WTC11 (cell line): Measurements from ENCODE around the gene SYNPO. TPM values are rescaled to one million over a fixed set of nuclear protein-coding genes. Genes with fewer than 3 reads are reported as not detected.

Experiments
- ATAC-seq: fragments of 200-7000 bp; cut with Tn5 transposase; 2 replicates; pipeline ENCODE4 v1.10.0; 2021; ENCODE audit warnings: mild to moderate bottlenecking, moderate library complexity
- CTCF ChIA-PET: fragments of 300-600 bp; sonication (Branson Sonifier 250); formaldehyde crosslinking; loops from one replicate; lab custom pipeline; 2021; ENCODE audit warnings: antibody characterized with exemption; lab: Charles Lee
- POLR2A ChIA-PET: fragments of 350-600 bp; sonication (Branson Sonifier 250); formaldehyde crosslinking; loops from one replicate; lab custom pipeline; 2021; ENCODE audit warnings: antibody characterized with exemption; lab: Charles Lee
- DNase-seq: peaks from one replicate; pipeline ENCODE4 v3.0.0; 2021; ENCODE audit warnings: low spot score
- H3K27ac Mint-ChIP-seq: 2 replicates; pipeline ENCODE4 v1.8.0; 2021; ENCODE audit warnings: mixed read lengths
- H3K27me3 Mint-ChIP-seq: 2 replicates; pipeline ENCODE4 v1.8.0; 2021; ENCODE audit warnings: low read depth, mild to moderate bottlenecking, moderate library complexity, mixed read lengths
- H3K36me3 Mint-ChIP-seq: 2 replicates; pipeline ENCODE4 v1.8.0; 2021; ENCODE audit warnings: mixed read lengths
- H3K4me1 Mint-ChIP-seq: 2 replicates; pipeline ENCODE4 v1.8.0; 2022; ENCODE audit warnings: mixed read lengths
- H3K4me3 Mint-ChIP-seq: 2 replicates; pipeline ENCODE4 v1.8.0; 2021; ENCODE audit warnings: mild to moderate bottlenecking, moderate library complexity, mixed read lengths
- H3K9me3 Mint-ChIP-seq: 2 replicates; pipeline ENCODE4 v1.8.0; 2021; ENCODE audit warnings: mixed read lengths
- AR ChIP-seq: fragments of 250-450 bp; sonication (Bioruptor Pico); IDR thresholded peaks from 2 replicates; pipeline ENCODE4 v1.9.0; 2021; ENCODE audit warnings: mild to moderate bottlenecking
- ARID4B ChIP-seq: sonication (generic); formaldehyde crosslinking; IDR thresholded peaks from 2 replicates; pipeline ENCODE4 v1.8.0; 2023; ENCODE audit warnings: missing genetic modification reagents, mild to moderate bottlenecking, borderline replicate concordance
- ELF4 ChIP-seq: sonication (generic); formaldehyde crosslinking; IDR thresholded peaks from 2 replicates; pipeline ENCODE4 v1.8.1; 2022; ENCODE audit warnings: low read depth, mild to moderate bottlenecking, moderate library complexity, missing genetic modification reagents
- FOXP4 ChIP-seq: sonication (generic); formaldehyde crosslinking; IDR thresholded peaks from 2 replicates; pipeline ENCODE4 v1.8.0; 2022; ENCODE audit warnings: mild to moderate bottlenecking, missing genetic modification reagents
- GTF2I ChIP-seq: fragments of 250-450 bp; sonication (Bioruptor Pico); conservative IDR thresholded peaks from 2 replicates; pipeline ENCODE4 v1.4.0; 2021; ENCODE audit warnings: mild to moderate bottlenecking
- MXD4 ChIP-seq: fragments of 250-450 bp; sonication (Bioruptor Pico); IDR thresholded peaks from 2 replicates; pipeline ENCODE4 v1.8.0; 2021; ENCODE audit warnings: mild to moderate bottlenecking, moderate library complexity, borderline replicate concordance
- MYBL2 ChIP-seq: sonication (generic); formaldehyde crosslinking; IDR thresholded peaks from 2 replicates; pipeline ENCODE4 v1.8.1; 2023; ENCODE audit warnings: mild to moderate bottlenecking, moderate library complexity, missing genetic modification reagents
- NFATC4 ChIP-seq: fragments of 250-450 bp; sonication (Bioruptor Pico); IDR thresholded peaks from 2 replicates; pipeline ENCODE4 v1.9.0; 2021; ENCODE audit warnings: mild to moderate bottlenecking
- NR2C2 ChIP-seq: sonication (generic); formaldehyde crosslinking; IDR thresholded peaks from 2 replicates; pipeline ENCODE4 v1.8.0; 2022; ENCODE audit warnings: mild to moderate bottlenecking, missing genetic modification reagents
- TP53 ChIP-seq: sonication (generic); formaldehyde crosslinking; IDR thresholded peaks from 2 replicates; pipeline ENCODE4 v1.8.1; 2023; ENCODE audit warnings: mild to moderate bottlenecking, missing genetic modification reagents
- ZNF423 ChIP-seq: fragments of 250-450 bp; sonication (Bioruptor Pico); IDR thresholded peaks from 2 replicates; pipeline ENCODE4 v2.1.2; 2022; ENCODE audit warnings: mild to moderate bottlenecking, moderate library complexity
- total RNA-seq: library from RNA; stranded (reverse); gene quantifications from 3 replicates; pipeline ENCODE4 v1.2.3, GENCODE V29; 2021
- TF ChIP-seq, protein P1 (sequence below): sonication (generic); formaldehyde crosslinking; IDR thresholded peaks from 2 replicates; pipeline ENCODE4 v1.8.0; 2022; ENCODE audit warnings: mild to moderate bottlenecking, missing genetic modification reagents
- TF ChIP-seq, protein P2 (sequence below): sonication (generic); formaldehyde crosslinking; IDR thresholded peaks from 2 replicates; pipeline ENCODE4 v1.8.1; 2023; ENCODE audit warnings: mild to moderate bottlenecking, missing genetic modification reagents
- TF ChIP-seq, protein P3 (sequence below): sonication (generic); formaldehyde crosslinking; IDR thresholded peaks from 2 replicates; pipeline ENCODE4 v1.8.0; 2023; ENCODE audit warnings: mild to moderate bottlenecking, missing genetic modification reagents
- TF ChIP-seq, protein P4 (sequence below): sonication (generic); formaldehyde crosslinking; IDR thresholded peaks from 2 replicates; pipeline ENCODE4 v1.8.1; 2023; ENCODE audit warnings: mild to moderate bottlenecking, moderate library complexity, missing genetic modification reagents

The SYNPO gene
- total RNA-seq, 1 experiment from 2014 or later, result 2.1 TPM

DNA sequence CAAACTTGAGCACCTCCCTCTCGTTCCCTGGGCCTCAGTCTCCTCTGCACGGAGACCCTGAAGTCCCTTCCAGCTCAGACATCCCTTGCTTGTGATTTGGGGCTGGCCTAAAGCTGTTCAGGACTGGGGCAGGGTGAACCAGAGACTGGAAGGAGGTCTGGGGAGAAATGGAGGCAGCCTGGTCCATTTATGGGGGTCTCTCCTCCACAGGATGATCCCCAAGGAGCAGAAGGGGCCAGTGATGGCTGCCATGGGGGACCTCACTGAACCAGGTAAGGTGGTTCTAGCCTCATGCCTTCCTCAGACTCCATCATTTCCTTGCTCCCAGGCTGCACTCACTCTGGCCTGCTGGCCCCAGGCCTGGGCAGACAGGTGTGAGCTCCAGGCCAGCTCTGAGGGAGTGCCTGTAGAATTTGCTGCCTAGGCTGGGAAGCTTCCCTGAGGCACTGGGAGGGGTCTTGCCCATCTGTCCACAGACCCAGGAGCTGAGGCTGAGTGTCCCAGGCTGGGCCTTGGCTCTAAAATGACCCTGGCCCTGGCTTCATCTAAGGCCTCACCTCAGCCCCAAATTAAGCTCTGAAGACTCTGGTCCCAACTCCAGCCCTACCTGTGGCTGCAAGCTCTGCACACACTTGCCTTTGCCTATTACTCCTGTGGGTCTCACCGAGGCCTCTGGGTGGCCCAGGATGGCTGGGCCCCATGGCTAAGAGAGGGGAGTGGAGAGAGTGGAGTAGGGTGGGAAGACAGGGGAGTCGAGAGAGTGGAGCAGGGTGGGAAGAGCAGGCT, 22.5 kb downstream of the SYNPO start:
- peak; percentile 40 for ATAC-seq
- CTCF ChIA-PET, result interaction anchor here (0.5 to 2.1 kb wide), 4 partner anchors 25 to 206 kb away, joined by 3 to 7 read pairs (median 3); no protein-coding TSS in a partner anchor

More for the DNA sequence above, 22.5 kb downstream of the SYNPO start:
- Mint-ChIP-seq H3K36me3 (no peaks in the 10 kb centered on the region), H3K9me3 (no peaks in the 10 kb centered on the region), H3K27me3 (peaks cover 3% of the 10 kb centered on the region; the same call in 1 of the 2 replicates), H3K4me1 (peaks cover 22% of the 10 kb centered on the region), H3K27ac (no peak overlapping the region), H3K4me3 (no peak overlapping the region)
- POLR2A ChIA-PET, result interaction anchor here (0.8 kb wide), 1 partner anchor 9 kb away, joined by 3 read pairs; no protein-coding TSS in a partner anchor
- DNase-seq, result no peak
- TF ChIP-seq, protein P1, sequence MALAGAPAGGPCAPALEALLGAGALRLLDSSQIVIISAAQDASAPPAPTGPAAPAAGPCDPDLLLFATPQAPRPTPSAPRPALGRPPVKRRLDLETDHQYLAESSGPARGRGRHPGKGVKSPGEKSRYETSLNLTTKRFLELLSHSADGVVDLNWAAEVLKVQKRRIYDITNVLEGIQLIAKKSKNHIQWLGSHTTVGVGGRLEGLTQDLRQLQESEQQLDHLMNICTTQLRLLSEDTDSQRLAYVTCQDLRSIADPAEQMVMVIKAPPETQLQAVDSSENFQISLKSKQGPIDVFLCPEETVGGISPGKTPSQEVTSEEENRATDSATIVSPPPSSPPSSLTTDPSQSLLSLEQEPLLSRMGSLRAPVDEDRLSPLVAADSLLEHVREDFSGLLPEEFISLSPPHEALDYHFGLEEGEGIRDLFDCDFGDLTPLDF (CRISPR knock-in tag), result no peak
- no peak for TF ChIP-seq MXD4 (CRISPR knock-in tag)
- TF ChIP-seq, protein P2, sequence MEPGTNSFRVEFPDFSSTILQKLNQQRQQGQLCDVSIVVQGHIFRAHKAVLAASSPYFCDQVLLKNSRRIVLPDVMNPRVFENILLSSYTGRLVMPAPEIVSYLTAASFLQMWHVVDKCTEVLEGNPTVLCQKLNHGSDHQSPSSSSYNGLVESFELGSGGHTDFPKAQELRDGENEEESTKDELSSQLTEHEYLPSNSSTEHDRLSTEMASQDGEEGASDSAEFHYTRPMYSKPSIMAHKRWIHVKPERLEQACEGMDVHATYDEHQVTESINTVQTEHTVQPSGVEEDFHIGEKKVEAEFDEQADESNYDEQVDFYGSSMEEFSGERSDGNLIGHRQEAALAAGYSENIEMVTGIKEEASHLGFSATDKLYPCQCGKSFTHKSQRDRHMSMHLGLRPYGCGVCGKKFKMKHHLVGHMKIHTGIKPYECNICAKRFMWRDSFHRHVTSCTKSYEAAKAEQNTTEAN (CRISPR knock-in tag), result no peak
- no peak for TF ChIP-seq ARID4B
- no peak for TF ChIP-seq TP53 (CRISPR knock-in tag)
- no peak for TF ChIP-seq NFATC4 (CRISPR knock-in tag)
- TF ChIP-seq ZNF423, result no peak
- TF ChIP-seq, protein P3, sequence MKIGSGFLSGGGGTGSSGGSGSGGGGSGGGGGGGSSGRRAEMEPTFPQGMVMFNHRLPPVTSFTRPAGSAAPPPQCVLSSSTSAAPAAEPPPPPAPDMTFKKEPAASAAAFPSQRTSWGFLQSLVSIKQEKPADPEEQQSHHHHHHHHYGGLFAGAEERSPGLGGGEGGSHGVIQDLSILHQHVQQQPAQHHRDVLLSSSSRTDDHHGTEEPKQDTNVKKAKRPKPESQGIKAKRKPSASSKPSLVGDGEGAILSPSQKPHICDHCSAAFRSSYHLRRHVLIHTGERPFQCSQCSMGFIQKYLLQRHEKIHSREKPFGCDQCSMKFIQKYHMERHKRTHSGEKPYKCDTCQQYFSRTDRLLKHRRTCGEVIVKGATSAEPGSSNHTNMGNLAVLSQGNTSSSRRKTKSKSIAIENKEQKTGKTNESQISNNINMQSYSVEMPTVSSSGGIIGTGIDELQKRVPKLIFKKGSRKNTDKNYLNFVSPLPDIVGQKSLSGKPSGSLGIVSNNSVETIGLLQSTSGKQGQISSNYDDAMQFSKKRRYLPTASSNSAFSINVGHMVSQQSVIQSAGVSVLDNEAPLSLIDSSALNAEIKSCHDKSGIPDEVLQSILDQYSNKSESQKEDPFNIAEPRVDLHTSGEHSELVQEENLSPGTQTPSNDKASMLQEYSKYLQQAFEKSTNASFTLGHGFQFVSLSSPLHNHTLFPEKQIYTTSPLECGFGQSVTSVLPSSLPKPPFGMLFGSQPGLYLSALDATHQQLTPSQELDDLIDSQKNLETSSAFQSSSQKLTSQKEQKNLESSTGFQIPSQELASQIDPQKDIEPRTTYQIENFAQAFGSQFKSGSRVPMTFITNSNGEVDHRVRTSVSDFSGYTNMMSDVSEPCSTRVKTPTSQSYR (CRISPR knock-in tag), result no peak
- no peak for TF ChIP-seq GTF2I (CRISPR knock-in tag)
- TF ChIP-seq, protein P4, sequence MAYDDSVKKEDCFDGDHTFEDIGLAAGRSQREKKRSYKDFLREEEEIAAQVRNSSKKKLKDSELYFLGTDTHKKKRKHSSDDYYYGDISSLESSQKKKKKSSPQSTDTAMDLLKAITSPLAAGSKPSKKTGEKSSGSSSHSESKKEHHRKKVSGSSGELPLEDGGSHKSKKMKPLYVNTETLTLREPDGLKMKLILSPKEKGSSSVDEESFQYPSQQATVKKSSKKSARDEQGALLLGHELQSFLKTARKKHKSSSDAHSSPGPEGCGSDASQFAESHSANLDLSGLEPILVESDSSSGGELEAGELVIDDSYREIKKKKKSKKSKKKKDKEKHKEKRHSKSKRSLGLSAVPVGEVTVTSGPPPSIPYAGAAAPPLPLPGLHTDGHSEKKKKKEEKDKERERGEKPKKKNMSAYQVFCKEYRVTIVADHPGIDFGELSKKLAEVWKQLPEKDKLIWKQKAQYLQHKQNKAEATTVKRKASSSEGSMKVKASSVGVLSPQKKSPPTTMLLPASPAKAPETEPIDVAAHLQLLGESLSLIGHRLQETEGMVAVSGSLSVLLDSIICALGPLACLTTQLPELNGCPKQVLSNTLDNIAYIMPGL (CRISPR knock-in tag), result no peak
- TF ChIP-seq AR (CRISPR knock-in tag), result no peak
- TF ChIP-seq NR2C2 (CRISPR knock-in tag), result no peak
- no peak for TF ChIP-seq FOXP4 (CRISPR knock-in tag)
- no peak for TF ChIP-seq ELF4 (CRISPR knock-in tag)
- no peak for TF ChIP-seq MYBL2
